ENCODE measurements around the gene SLC19A1. TPM values are rescaled to one million over a fixed set of nuclear protein-coding genes. Genes with fewer than 3 reads are reported as not detected.

Gene SLC19A1
- total RNA-seq, 2 donors from 2014 or later: 4.7 to 6.1 TPM

DNA sequence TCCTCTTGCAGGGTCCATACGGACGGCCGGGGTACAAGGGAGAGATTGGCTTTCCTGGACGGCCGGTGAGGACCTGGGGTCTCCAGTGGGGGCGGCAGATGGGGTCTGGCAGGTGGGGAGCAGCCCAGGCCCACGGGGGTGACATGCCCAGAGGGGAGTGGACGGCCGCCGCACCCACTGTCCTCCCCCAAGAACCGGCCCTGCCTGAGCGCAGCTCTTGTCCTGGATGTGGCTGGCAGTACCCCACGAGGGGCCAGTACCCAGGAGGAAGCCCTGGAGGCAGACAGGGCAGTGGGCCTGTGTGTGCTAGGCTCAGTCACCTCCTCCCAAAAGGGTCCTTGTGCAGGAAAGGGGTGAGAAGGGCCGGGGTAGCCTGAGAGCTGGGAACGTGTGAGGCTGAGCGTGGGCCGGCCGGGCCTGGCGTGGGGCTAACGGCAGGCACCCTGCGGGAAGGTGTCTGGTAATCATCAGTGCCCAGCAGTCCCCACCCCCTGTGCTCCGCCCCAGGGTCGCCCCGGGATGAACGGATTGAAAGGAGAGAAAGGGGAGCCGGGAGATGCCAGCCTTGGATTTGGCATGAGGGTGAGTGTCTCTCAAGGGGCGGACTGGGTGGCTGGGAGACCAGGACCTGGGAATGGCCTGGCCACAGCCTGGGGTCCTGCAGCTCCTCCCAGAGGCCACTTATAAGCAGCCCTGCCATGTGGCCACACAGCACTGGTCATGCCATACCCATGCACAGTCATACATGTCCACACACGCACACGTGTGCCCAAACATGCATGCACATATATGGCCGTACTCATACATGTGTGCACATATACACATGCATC, 47.2 kb downstream of the SLC19A1 start:
- no peaks in the 10 kb centered on the region for H3K4me1 ChIP-seq (ENCODE audit: control insufficient read depth in 1 of 2, low read depth in 2 of 2)
- H3K27me3 ChIP-seq (replicated peaks; ENCODE audit: insufficient read depth): no peaks in the 10 kb centered on the region
- ATAC-seq (ENCODE audit: insufficient number of reproducible peaks, low FRiP score, low read depth) (no peak), DNase-seq (ENCODE audit: low spot score) (no peak)
- H3K9me3 ChIP-seq: no peaks in the 10 kb centered on the region
- TF ChIP-seq, protein P1, sequence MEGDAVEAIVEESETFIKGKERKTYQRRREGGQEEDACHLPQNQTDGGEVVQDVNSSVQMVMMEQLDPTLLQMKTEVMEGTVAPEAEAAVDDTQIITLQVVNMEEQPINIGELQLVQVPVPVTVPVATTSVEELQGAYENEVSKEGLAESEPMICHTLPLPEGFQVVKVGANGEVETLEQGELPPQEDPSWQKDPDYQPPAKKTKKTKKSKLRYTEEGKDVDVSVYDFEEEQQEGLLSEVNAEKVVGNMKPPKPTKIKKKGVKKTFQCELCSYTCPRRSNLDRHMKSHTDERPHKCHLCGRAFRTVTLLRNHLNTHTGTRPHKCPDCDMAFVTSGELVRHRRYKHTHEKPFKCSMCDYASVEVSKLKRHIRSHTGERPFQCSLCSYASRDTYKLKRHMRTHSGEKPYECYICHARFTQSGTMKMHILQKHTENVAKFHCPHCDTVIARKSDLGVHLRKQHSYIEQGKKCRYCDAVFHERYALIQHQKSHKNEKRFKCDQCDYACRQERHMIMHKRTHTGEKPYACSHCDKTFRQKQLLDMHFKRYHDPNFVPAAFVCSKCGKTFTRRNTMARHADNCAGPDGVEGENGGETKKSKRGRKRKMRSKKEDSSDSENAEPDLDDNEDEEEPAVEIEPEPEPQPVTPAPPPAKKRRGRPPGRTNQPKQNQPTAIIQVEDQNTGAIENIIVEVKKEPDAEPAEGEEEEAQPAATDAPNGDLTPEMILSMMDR (IDR thresholded peaks at IDR 0.05): no peak
- peaks cover 79% of the 10 kb centered on the region for H3K36me3 ChIP-seq
- no peak overlapping the region for H3K4me3 ChIP-seq
- no peak overlapping the region for H3K27ac ChIP-seq

DNA sequence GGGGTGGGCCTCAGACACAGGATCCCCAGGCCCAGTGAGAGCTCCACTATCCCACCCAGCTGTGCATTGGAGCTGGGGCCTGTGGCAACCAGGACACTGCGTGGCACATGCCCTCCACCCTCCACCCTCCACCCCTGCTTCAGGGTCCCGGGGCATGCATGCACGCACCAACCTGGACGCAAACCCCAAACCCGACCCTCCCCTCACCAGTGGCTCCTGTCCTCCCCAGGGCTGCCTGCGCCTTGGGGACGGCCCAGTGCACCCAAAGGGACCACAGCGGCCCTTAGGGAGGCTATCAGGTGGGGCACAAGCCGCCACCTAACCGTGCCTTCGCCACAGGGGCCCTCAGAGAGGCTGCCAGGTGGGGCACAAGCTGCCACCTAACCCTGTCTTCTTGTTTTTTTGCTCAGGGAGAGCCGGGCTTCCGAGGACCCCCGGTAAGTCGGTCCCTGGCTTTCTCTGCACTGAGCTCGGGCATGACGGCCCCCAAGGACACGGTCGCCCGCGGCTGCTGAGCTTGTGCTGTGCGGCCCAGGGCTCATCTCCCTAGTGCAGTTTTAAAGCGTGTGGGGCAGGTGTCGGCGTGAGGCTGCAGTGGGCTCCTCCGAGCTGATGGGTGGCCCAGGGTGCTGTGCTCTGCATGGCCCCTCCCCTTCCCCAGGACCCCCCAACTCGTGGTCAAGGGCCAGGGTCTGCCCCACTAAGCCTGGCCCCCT, 47.9 kb downstream of the SLC19A1 start:
- Histone ChIP-seq H3K27ac (no peak overlapping the region), H3K9me3 (no peaks in the 10 kb centered on the region), H3K36me3 (peaks cover 77% of the 10 kb centered on the region), H3K4me3 (no peak overlapping the region), H3K4me1 (ENCODE audit: control insufficient read depth in 1 of 2, low read depth in 2 of 2) (no peaks in the 10 kb centered on the region), H3K27me3 (replicated peaks; ENCODE audit: insufficient read depth) (no peaks in the 10 kb centered on the region)
- no peak for ATAC-seq (ENCODE audit: insufficient number of reproducible peaks, low FRiP score, low read depth)
- TF ChIP-seq, protein P1 (IDR thresholded peaks at IDR 0.05): no peak
- DNase-seq (ENCODE audit: low spot score): no peak

GRCh38 chr21:45493401-45494001, 48.7 kb downstream of the SLC19A1 start:
- DNase-seq (ENCODE audit: low spot score): no peak
- Histone ChIP-seq H3K4me1 (ENCODE audit: control insufficient read depth in 1 of 2, low read depth in 2 of 2) (no peaks in the 10 kb centered on the region), H3K4me3 (no peak overlapping the region), H3K36me3 (peaks cover 71% of the 10 kb centered on the region), H3K9me3 (no peaks in the 10 kb centered on the region), H3K27ac (no peak overlapping the region), H3K27me3 (replicated peaks; ENCODE audit: insufficient read depth) (no peaks in the 10 kb centered on the region)
- no peak for ATAC-seq (ENCODE audit: insufficient number of reproducible peaks, low FRiP score, low read depth)
- TF ChIP-seq, protein P1 (IDR thresholded peaks at IDR 0.05): no peak

DNA sequence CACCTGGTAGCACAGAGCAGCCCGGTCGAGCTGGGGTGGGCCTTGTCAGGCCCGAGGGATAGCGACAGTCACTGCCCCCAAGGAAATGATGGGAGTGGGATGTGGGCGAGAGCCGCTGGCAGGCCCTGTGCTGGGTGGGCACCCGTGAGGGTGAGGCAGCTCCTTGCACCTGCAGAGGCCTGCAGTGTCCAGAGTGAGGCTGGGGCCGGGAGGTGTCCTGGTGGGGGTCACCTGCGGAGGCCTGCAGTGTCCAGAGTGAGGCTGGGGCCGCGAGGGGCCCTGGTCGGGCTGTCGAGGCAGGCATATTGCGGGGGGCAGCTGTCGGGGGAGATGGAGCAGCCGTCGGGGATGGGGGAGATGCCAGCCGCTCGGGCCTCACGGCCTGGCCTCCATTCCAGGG, 49.5 kb downstream of the SLC19A1 start:
- Histone ChIP-seq H3K9me3 (no peaks in the 10 kb centered on the region), H3K4me1 (ENCODE audit: control insufficient read depth in 1 of 2, low read depth in 2 of 2) (no peaks in the 10 kb centered on the region), H3K27me3 (replicated peaks; ENCODE audit: insufficient read depth) (no peaks in the 10 kb centered on the region), H3K27ac (no peak overlapping the region), H3K4me3 (no peak overlapping the region), H3K36me3 (peaks cover 72% of the 10 kb centered on the region)
- DNase-seq (ENCODE audit: low spot score) (no peak), ATAC-seq (ENCODE audit: insufficient number of reproducible peaks, low FRiP score, low read depth) (no peak)
- TF ChIP-seq, protein P1 (IDR thresholded peaks at IDR 0.05): no peak

GRCh38 chr21:45491623-45492022, 50.6 kb downstream of the SLC19A1 start:
- Histone ChIP-seq H3K27ac (no peak overlapping the region), H3K36me3 (peaks cover 70% of the 10 kb centered on the region), H3K27me3 (replicated peaks; ENCODE audit: insufficient read depth) (no peaks in the 10 kb centered on the region), H3K9me3 (no peaks in the 10 kb centered on the region), H3K4me1 (ENCODE audit: control insufficient read depth in 1 of 2, low read depth in 2 of 2) (no peaks in the 10 kb centered on the region), H3K4me3 (no peak overlapping the region)
- TF ChIP-seq, protein P1 (IDR thresholded peaks at IDR 0.05): no peak
- DNase-seq (ENCODE audit: low spot score) (no peak), ATAC-seq (ENCODE audit: insufficient number of reproducible peaks, low FRiP score, low read depth) (no peak)
